Right ventricle myocardium superior (tissue), 1 donor: Measurements from ENCODE around the gene PIP5K1C. TPM values are rescaled to one million over a fixed set of nuclear protein-coding genes. Genes with fewer than 3 reads are reported as not detected.

Experiments
- ATAC-seq: fragments of 200-7000 bp; cut with Tn5 transposase; one replicate; pipeline ENCODE4 v1.9.1; 2020; ENCODE audit warnings: mild to moderate bottlenecking; ENCODE audit not compliant: poor library complexity
- DNase-seq: peaks from one replicate; pipeline ENCODE4 v3.0.0-alpha.2; 2020
- intact Hi-C: fragments of 100-400 bp; cut with DNase I; formaldehyde crosslinking; loops from one replicate; pipeline ENCODE4 v1.11.2; 2022
- total RNA-seq: library from RNA; stranded (reverse); fragmentation: NEBNext Ultra II Directional; extraction: Animal tissue kit (Norgen Biotek cat#: 25700); gene quantifications from one replicate; pipeline ENCODE4 v1.2.1, GENCODE V29; 2021
- donor health status: DM: no; HTN: yes; CAD: no; lungs with severe emphysema.

The PIP5K1C gene
- total RNA-seq, 1 donor from 2014 or later: 31.6 TPM

- intact Hi-C loops: no loop called here
- ATAC-seq: peak; percentile 28
- DNase-seq: peak; percentile 46
Observed at GRCh38 chr19:3682741-3683404, 17.4 kb downstream of the PIP5K1C start.

DNA sequence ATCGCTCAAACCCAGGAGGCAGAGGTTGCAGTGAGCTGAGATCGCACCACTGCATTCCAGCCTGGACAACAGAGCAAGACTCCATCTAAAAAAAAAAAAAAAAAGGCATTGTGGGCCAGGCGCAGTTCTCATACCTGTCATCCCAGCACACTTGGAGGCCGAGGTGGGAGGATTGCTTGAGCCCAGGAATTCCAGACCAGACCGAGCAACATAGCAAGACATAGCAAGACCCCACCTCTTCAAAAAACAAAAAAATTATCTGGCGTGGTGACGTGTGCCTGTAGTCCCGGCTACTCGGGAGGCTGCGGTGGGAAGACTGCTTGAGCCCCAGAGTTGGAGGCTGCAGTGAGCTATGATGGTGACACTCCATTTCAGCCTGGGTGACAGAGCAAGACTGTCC, 18.0 kb downstream of the PIP5K1C start:
- DNase-seq: no peak
- intact Hi-C loops: no loop called here
- peak; percentile 7 for ATAC-seq

DNA sequence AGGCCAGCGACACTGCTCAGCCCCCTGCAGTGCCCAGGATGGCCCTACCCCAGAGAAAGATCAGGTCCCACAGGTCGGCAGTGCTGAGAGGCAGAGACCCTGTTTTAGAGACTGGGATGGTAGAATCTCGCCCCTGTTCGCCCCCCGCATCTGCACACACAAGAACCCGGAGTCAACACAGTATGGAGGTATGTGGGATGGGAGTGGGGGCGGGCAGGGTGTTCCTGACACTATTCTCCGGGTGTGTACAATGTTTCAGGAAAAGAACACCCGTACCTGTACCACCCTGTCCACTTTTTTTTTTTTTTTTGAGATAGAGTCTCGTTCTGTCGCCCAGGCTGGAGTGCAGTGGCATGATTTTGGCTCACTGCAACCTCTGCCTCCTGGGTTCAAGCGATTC, 19.3 kb downstream of the PIP5K1C start:
- no peak for ATAC-seq
- intact Hi-C loops: no loop called here
- no peak for DNase-seq

DNA sequence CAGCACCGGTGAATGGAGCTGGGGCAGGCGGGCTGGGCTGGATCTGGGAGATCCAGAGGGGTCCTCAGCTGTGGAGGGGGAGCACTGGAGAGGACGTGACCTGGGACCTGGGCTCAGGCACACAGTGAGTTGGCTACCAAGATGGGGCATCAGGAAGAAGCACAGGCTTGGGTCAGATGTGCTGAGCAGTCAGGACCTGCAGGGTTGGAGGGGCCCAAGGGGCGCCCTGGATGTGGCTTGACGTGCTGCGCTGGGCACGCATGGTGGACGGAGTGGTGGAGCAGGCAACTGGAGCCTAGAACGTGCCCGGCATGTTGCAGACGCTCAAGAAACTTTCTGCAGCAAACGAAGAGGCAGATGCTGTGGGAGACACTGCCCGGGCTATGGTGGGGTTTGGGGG, 20.7 kb downstream of the PIP5K1C start:
- no peak for DNase-seq
- no peak for ATAC-seq
- intact Hi-C loops: no loop called here

- DNase-seq (no peak), ATAC-seq (no peak)
Observed at GRCh38 chr19:3679138-3679537, 21.1 kb downstream of the PIP5K1C start.

DNA sequence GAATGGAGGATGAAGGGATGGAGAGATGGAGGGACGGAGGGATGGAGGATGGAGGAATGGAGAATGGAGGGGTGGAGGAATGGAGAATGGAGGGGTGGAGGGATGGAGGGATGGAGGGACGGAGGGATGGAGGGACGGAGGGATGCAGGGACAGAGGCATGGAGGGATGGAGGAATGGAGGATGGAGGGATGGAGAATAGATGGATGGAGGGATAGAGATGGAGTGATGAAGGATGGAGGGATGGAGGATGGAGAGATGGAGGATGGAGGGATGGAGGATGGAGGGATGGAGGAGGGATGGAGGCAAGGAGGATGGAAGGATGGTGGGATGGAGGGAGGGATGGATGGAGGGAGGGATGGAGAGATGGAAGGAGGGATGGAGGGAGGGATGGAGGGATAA, 22.1 kb downstream of the PIP5K1C start:
- intact Hi-C loops: no loop called here
- no peak for ATAC-seq
- DNase-seq: no peak

More at GRCh38 chr19:3679138-3679537, 21.1 kb downstream of the PIP5K1C start:
- intact Hi-C loops: no loop called here

GRCh38 chr19:3674784-3675543, 25.3 kb downstream of the PIP5K1C start:
- intact Hi-C loops: no loop called here
- ATAC-seq (no peak), DNase-seq (no peak)

DNA sequence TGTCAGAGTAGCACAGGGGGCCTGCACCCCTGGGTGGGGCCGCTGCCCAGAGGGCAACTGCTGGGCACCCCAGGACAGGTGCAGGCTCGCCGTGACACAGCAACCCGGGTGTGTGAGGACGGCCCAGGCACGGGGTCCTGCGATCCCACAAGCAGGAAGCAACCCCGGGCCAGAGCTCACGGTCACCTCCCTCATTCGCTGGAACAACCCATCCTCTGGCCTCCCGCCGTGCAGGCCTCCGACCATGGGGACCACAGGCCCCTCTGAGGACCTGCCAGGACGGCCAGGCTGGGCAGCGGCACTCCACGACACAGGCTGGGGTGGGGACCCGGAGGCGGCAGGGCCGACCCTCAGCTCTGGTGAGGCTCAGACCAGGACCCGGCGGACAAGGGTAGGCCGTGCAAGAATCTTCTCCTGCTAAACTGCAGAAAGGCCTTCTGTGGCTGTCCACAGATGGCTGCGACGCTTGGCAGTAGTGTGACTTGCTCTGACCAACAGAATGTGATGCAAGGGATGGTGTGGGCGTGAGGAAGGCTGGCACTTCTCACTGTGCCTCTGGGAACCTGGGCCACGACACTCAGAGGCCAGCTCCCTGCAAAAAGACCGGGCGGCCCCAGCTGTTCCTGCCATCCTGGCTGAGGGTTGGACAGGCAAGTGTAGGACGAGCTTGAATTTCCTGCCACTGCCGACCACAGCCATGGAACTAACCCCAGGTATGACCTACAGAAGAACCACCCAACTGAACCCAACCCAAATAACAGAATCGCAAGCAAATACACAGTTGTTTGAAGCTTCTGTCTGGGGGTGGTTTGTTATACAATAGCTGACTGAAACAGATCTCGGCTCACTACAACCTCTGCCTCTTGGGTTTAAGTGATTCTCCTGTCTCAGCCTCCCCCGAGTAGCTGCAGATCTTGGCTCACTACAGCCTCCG, 26.5 kb downstream of the PIP5K1C start:
- DNase-seq: no peak
- intact Hi-C loops: no loop called here
- no peak for ATAC-seq

- DNase-seq (no peak), ATAC-seq (no peak)
- intact Hi-C loops: no loop called here
Observed at GRCh38 chr19:3672993-3673392, 27.3 kb downstream of the PIP5K1C start.

DNA sequence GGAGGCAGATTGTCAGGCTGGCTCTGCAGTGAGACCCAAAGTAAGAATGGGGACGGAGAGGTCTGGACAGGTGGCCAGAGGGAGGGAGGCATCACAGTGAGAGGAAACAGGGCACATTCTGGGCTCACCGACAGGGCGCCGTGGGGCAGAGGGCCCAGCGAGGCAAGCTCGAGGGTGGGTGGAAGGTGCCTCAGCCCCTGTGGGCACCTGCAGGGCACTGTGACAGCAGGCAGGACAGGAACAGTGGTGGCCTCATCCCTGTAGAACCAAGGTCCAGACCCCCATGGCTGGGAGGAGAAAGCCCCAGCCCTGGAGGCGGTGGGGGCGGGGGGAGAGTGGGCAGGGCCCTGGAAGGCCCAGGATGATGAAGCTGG, 27.7 kb downstream of the PIP5K1C start:
- ATAC-seq (no peak), DNase-seq (no peak)
- intact Hi-C loops: no loop called here

DNA sequence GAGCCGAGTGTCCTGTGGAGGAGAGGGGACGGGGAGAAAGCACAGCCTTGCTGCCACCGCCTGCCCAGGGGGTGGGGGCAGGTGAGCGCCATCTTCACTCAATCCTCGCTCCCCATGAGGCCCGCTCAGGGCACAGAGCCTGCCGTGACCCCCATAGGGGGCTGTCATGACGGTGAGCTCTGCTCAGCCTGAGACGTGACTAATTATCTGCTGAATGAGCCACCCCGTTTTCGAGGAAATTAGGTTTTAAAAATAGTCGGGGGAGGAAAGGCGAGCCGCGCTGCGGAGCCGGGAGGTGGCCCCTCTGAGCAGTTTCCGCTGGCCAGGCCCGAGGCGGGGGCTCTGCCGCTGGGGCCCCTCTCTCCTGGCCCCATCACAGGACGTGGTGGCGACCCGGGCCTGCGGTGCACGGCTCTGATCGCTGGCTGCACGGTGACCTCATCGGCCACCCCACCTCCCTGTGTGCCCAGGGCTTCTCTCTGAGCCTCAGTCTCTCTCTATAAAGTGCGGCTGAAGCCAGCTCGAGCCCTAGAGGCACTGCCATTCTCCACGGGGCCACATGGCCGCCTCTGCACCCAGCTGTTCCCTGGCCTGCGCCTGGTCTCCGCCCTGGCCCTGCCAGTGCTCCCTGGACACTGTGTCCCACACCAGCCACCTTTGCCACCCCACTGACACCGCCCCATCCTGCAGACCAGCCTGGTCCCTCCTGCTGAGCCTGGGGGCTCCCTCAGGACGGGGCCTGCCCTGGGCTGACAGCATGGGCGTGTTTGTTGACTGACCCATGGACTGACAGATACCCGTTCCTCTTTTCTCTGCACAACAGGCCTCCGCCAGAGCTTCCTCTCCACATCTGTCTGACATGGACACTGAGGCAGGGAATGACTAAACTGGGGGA, 28.3 kb downstream of the PIP5K1C start:
- DNase-seq (no peak), ATAC-seq (peak; percentile 1)
- intact Hi-C loops: no loop called here

DNA sequence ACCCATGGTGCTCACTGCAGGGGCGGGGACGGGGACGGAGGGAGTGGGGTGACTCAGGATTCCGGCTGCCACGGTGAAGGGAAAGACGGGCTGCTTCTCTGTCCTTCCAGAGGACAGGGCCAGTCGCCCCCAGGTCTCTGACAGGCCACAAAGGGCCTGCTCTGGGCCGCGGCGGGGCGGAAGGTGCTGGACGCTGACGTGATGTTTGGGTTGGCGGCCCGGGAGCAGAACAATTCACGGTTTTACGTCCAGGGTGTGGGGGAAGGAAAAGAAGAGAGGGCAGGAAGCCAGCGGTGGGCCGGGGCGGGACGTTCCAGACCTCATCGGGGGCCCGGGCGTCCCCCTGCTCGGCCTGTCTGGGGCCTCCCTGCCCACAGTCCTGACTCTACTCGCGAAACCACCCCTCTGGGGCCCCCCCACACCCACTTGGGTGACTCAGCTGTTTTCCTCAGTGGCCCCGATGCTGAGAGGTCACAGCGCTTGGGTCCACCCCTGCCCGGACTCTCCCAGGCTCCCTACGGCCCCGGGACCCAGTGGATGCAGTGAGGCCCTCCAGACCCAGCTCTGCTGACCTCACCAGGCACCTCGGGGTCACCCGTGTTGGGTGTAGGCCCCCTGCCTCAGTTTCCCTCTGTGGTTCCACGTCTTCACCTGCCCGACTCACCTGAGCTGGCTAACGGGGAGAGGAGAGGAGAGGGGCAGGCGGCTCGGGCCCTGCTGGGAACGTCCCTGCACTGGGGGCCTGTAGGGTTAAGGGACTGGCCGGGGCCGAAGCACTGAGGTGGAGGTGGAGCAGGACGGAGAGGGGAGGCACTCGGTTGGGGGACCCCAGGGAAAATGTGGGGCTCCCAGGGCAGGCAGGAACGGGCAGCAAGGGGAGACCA, 29.2 kb downstream of the PIP5K1C start:
- intact Hi-C loops: no loop called here
- DNase-seq (peak; percentile 88), ATAC-seq (peak; percentile 67)

GRCh38 chr19:3669947-3670795, 30.1 kb downstream of the PIP5K1C start:
- intact Hi-C loops: loop anchor here (5.0 kb wide), 1 partner anchor 32 kb away; the partner anchor contains the start of gene PIP5K1C
- DNase-seq (peak; percentile 88), ATAC-seq (peak; percentile 81)

GRCh38 chr19:3669082-3669946, 31.0 kb downstream of the PIP5K1C start:
- intact Hi-C loops: loop anchor here (5.0 kb wide), 1 partner anchor 33 kb away; the partner anchor contains the start of gene PIP5K1C
- no peak for DNase-seq
- ATAC-seq: no peak

GRCh38 chr19:3668331-3669081, 31.8 kb downstream of the PIP5K1C start:
- DNase-seq (no peak), ATAC-seq (no peak)
- intact Hi-C loops: loop anchor here (5.0 kb wide), 1 partner anchor 34 kb away; the partner anchor contains the start of gene PIP5K1C
